Stimulated activated naive CD8-positive, alpha-beta T cell treated with anti-CD3 and anti-CD28 coated beads, Interleukin-15, Interleukin-2, amounts not matched to agents 100 U/mL and 50 U/mL, for 24 hours (primary cell): Measurements from ENCODE around the gene IGSF3.
"Not testable (repeated sequence)": the region's sequence is repeated elsewhere in the genome, so short reads cannot be mapped to it uniquely, and the experiment has no call there.

ENCODE experiments used
- ATAC-seq: fragments of 150-1000 bp; cut with Tn5 transposase; one replicate; pipeline ENCODE4 v1.10.0; 2021
- DNase-seq: peaks from one replicate; pipeline ENCODE4 v3.0.0; 2021

Gene IGSF3

GRCh38 chr1:116630057-116630456 is 37.5 kb downstream of the IGSF3 start:
- ATAC-seq, DNase-seq: not testable (repeated sequence)

- DNase-seq, ATAC-seq: not testable (repeated sequence)
These were observed 38.1 kb downstream of the IGSF3 start for GRCh38 chr1:116629441-116629840.

- ATAC-seq (no peak), DNase-seq (peak; percentile 22)
These were observed 39.1 kb downstream of the IGSF3 start for GRCh38 chr1:116628448-116628847.

- not testable (repeated sequence) for ATAC-seq, DNase-seq
These were observed 40.2 kb downstream of the IGSF3 start for GRCh38 chr1:116627357-116627756.

GRCh38 chr1:116626915-116627314 is 40.6 kb downstream of the IGSF3 start:
- not testable (repeated sequence) for ATAC-seq, DNase-seq

GRCh38 chr1:116625155-116625554 is 42.4 kb downstream of the IGSF3 start:
- ATAC-seq, DNase-seq: not testable (repeated sequence)

GRCh38 chr1:116624040-116624439 is 43.5 kb downstream of the IGSF3 start:
- no peak for ATAC-seq
- no peak for DNase-seq

- ATAC-seq, DNase-seq: not testable (repeated sequence)
These were observed 45.0 kb downstream of the IGSF3 start for GRCh38 chr1:116622496-116622895.

GRCh38 chr1:116621756-116622155 is 45.8 kb downstream of the IGSF3 start:
- DNase-seq, ATAC-seq: not testable (repeated sequence)

GRCh38 chr1:116620392-116620791 is 47.1 kb downstream of the IGSF3 start:
- not testable (repeated sequence) for DNase-seq, ATAC-seq

GRCh38 chr1:116619106-116619505 is 48.4 kb downstream of the IGSF3 start:
- not testable (repeated sequence) for ATAC-seq, DNase-seq

- not testable (repeated sequence) for DNase-seq, ATAC-seq
These were observed 49.7 kb downstream of the IGSF3 start for GRCh38 chr1:116617808-116618207.

- not testable (repeated sequence) for DNase-seq, ATAC-seq
These were observed 53.7 kb downstream of the IGSF3 start for GRCh38 chr1:116613825-116614224.

- peak; percentile 64 for ATAC-seq
These were observed 57.6 kb downstream of the IGSF3 start for GRCh38 chr1:116609801-116610371.

GRCh38 chr1:116608841-116609240 is 58.7 kb downstream of the IGSF3 start:
- not testable (repeated sequence) for DNase-seq
- ATAC-seq, result peak; percentile 38

More at GRCh38 chr1:116609801-116610371, 57.6 kb downstream of the IGSF3 start:
- peak; percentile 14 for DNase-seq

GRCh38 chr1:116608151-116608550 is 59.4 kb downstream of the IGSF3 start:
- DNase-seq, ATAC-seq: not testable (repeated sequence)

- DNase-seq, ATAC-seq: not testable (repeated sequence)
These were observed 60.1 kb downstream of the IGSF3 start for GRCh38 chr1:116607463-116607862.

- not testable (repeated sequence) for ATAC-seq, DNase-seq
These were observed 61.5 kb downstream of the IGSF3 start for GRCh38 chr1:116606067-116606466.

- DNase-seq, result no peak
- no peak for ATAC-seq
These were observed 62.2 kb downstream of the IGSF3 start for GRCh38 chr1:116605315-116605714.

GRCh38 chr1:116604408-116604807 is 63.1 kb downstream of the IGSF3 start:
- not testable (repeated sequence) for ATAC-seq, DNase-seq

- ATAC-seq, DNase-seq: not testable (repeated sequence)
These were observed 63.9 kb downstream of the IGSF3 start for GRCh38 chr1:116603646-116604045.

GRCh38 chr1:116599369-116599768 is 68.2 kb downstream of the IGSF3 start:
- not testable (repeated sequence) for DNase-seq, ATAC-seq

GRCh38 chr1:116598420-116599036 is 69.0 kb downstream of the IGSF3 start:
- ATAC-seq, result peak; percentile 41
- DNase-seq, result not testable (repeated sequence)
